Colonic mucosa (tissue), 4 donors: ENCODE measurements around the gene RTCA. TPM values are rescaled to one million over a fixed set of nuclear protein-coding genes. Genes with fewer than 3 reads are reported as not detected.

Experiments
- DNase-seq: peaks from one replicate; pipeline ENCODE4 v3.0.0-alpha.2; 2020
- H3K27ac ChIP-seq: fragments of 200-600 bp; one replicate; pipeline ENCODE4 v1.8.0; 2021
- H3K27me3 ChIP-seq: fragments of 200-600 bp; one replicate; pipeline ENCODE4 v1.8.0; 2021
- H3K36me3 ChIP-seq: fragments of 200-600 bp; one replicate; pipeline ENCODE4 v1.8.0; 2021
- H3K4me1 ChIP-seq: fragments of 200-600 bp; one replicate; pipeline ENCODE4 v1.8.0; 2021; ENCODE audit warnings: mild to moderate bottlenecking
- H3K4me3 ChIP-seq: fragments of 200-600 bp; one replicate; pipeline ENCODE4 v1.8.0; 2021
- H3K9ac ChIP-seq, 2 donors: one replicate each; pipeline ENCODE4 v1.7.0; 2013; ENCODE audit warnings: control low read depth in 2 of 2, low read depth in 2 of 2, low read length in 2 of 2
- H3K9me3 ChIP-seq: fragments of 200-600 bp; one replicate; pipeline ENCODE4 v1.8.0; 2021
- CTCF ChIP-seq: fragments of 200-600 bp; IDR thresholded peaks from one replicate; pipeline ENCODE4 v1.8.0; 2022; ENCODE audit warnings: antibody characterized with exemption, mild to moderate bottlenecking
- intact Hi-C: fragments of 100-400 bp; cut with DNase I; formaldehyde crosslinking; loops from one replicate; pipeline ENCODE4 v1.14.1; 2022
- total RNA-seq, 2 donors: library from RNA; stranded (reverse); fragmentation: NEBNext Ultra II Directional in 1 of 2; extraction: Animal tissue kit (Norgen Biotek cat#: 25700) in 1 of 2; gene quantifications; one replicate each; pipeline ENCODE4 v1.2.1, GENCODE V29; 2021
- donor health status: healthy.
- donor health status: DM: no; HTN: no; CAD: no.
- donor health status: DM: no; HTN: no; CAD: no.

RTCA gene
- 10 to 100 TPM; 39.4 to 41.4 TPM for total RNA-seq

- H3K27me3 ChIP-seq: no peaks in the 10 kb centered on the region
- peaks cover 10% of the 10 kb centered on the region for H3K4me1 ChIP-seq
- peak; percentile 98 for DNase-seq
- H3K9me3 ChIP-seq: no peaks in the 10 kb centered on the region
- peak within 1 kb of the TSS; percentile 91 for H3K4me3 ChIP-seq
- peak within 1 kb of the TSS; percentile 83 to 98 for H3K9ac ChIP-seq
- intact Hi-C loops: loop anchor here (10.0 kb wide), 1 partner anchor 131 kb away; the partner anchor contains the start of genes SASS6 and TRMT13
- peak within 1 kb of the TSS; percentile 89 for H3K27ac ChIP-seq
- no peak for TF ChIP-seq CTCF
- no peaks in the 10 kb centered on the region for H3K36me3 ChIP-seq
Observed at GRCh38 chr1:100265931-100266740, at the start of gene RTCA. TSS of gene RTCA (plus strand) at chr1:100266216. CDS start at chr1:100266376, 160 bp downstream.

GRCh38 chr1:100217834-100218233 lies 48.2 kb upstream of the RTCA start:
- intact Hi-C loops: no loop called here
- Histone ChIP-seq H3K9me3 (no peaks in the 10 kb centered on the region), H3K4me3 (no peak overlapping the region), H3K36me3 (no peaks in the 10 kb centered on the region), H3K9ac (no peak overlapping the region), H3K27ac (no peak overlapping the region), H3K4me1 (no peaks in the 10 kb centered on the region), H3K27me3 (no peaks in the 10 kb centered on the region)
- TF ChIP-seq CTCF: no peak
- no peak for DNase-seq

- intact Hi-C loops: no loop called here
- Histone ChIP-seq H3K4me3 (no peak overlapping the region), H3K27me3 (no peaks in the 10 kb centered on the region), H3K9ac (no peak overlapping the region), H3K27ac (no peak overlapping the region), H3K4me1 (no peaks in the 10 kb centered on the region), H3K36me3 (no peaks in the 10 kb centered on the region), H3K9me3 (no peaks in the 10 kb centered on the region)
- DNase-seq: no peak
- TF ChIP-seq CTCF: no peak
Observed at GRCh38 chr1:100219457-100219856, 46.6 kb upstream of the RTCA start.

GRCh38 chr1:100219883-100220282 lies 46.1 kb upstream of the RTCA start:
- Histone ChIP-seq H3K36me3 (no peaks in the 10 kb centered on the region), H3K27ac (no peak overlapping the region), H3K27me3 (no peaks in the 10 kb centered on the region), H3K4me1 (no peaks in the 10 kb centered on the region), H3K9ac (no peak overlapping the region), H3K4me3 (no peak overlapping the region), H3K9me3 (no peaks in the 10 kb centered on the region)
- TF ChIP-seq CTCF: no peak
- no peak for DNase-seq
- intact Hi-C loops: no loop called here

GRCh38 chr1:100222428-100222827 lies 43.6 kb upstream of the RTCA start:
- intact Hi-C loops: no loop called here
- no peaks in the 10 kb centered on the region for H3K27me3 ChIP-seq
- no peak for DNase-seq

More at GRCh38 chr1:100222428-100222827, 43.6 kb upstream of the RTCA start:
- no peak for TF ChIP-seq CTCF
- Histone ChIP-seq H3K4me3 (no peak overlapping the region), H3K27ac (no peak overlapping the region), H3K4me1 (no peaks in the 10 kb centered on the region), H3K36me3 (no peaks in the 10 kb centered on the region), H3K9ac (no peak overlapping the region), H3K9me3 (no peaks in the 10 kb centered on the region)
